ENCODE data around the gene VNN1. TPM values are rescaled to one million over a fixed set of nuclear protein-coding genes. Genes with fewer than 3 reads are reported as not detected.

The VNN1 gene
- total and polyA plus RNA-seq, 11 donors: 0.29 to 2.2 (median 0.49) TPM

DNA sequence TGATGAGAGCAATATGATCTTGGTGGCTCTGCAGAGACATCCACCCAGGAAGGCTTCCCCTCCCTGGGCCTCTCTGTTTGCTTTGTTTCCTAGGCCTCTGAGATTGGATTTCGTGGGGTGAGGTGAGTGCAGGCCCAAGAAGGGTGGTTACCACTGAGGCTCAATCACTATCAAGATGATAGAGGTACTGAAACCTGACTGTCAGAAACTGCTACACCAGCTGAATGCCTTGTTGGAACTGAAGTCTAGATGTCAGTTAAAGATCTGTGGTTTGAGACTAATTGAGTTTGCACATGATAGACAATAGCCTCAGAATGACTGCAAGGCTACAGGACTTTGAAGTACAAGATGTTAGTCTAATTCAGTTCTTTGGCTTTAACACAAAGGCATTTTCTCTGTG, 15.2 kb downstream of the VNN1 start:
- H3K36me3 ChIP-seq: no peaks in the 10 kb centered on the region
- no peak overlapping the region for H3K27ac ChIP-seq
- ATAC-seq (no peak), DNase-seq (no peak)
- 18 to 42% (median 38%) methylated on average over 1 of the region's 1 CpG for WGBS, 4 donors
- H3K27me3 ChIP-seq: no peaks in the 10 kb centered on the region
- no peak overlapping the region for H3K4me3 ChIP-seq
- H3K4me1 ChIP-seq: no peaks in the 10 kb centered on the region
- TF ChIP-seq CTCF (IDR thresholded peaks at IDR 0.05): no peak
- H3K9me3 ChIP-seq: peaks cover 0 to 30% (median 11%) of the 10 kb centered on the region in 12 donors
- intact Hi-C loops (cut with DNase I): no loop called here

DNA sequence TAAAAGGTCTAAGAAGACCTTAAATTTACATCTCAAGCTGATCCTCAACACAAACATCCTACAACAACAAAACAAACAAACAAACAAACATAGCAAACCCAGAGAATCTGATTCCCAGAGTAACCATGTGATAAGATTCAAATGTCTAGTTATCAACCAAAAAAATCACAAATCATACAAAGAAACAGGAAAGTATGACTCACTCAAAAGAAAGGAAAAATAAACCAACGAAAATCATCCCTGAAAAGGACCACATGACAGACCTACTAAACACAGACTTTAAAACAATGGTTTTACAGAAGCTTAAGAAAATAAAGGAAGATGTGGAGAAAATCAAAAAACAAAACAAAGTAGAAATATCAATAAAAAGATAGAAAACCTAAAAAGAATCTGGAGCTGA, 18.1 kb downstream of the VNN1 start:
- TF ChIP-seq CTCF (IDR thresholded peaks at IDR 0.05) (no peak), POLR2A (IDR thresholded peaks at IDR 0.05) (no peak)
- 0 to 31% (median 21%) methylated on average over 1 of the region's 1 CpG for WGBS, 4 donors
- no peak for ATAC-seq
- H3K27me3 ChIP-seq: no peaks in the 10 kb centered on the region
- no peak for DNase-seq
- H3K4me3 ChIP-seq: no peak overlapping the region
- peaks cover 0 to 6% (median 0%) of the 10 kb centered on the region in 12 donors for H3K4me1 ChIP-seq
- intact Hi-C loops (cut with DNase I): no loop called here
- H3K36me3 ChIP-seq: no peaks in the 10 kb centered on the region
- H3K9me3 ChIP-seq: peaks cover 0 to 30% (median 11%) of the 10 kb centered on the region in 12 donors
- no peak overlapping the region for H3K27ac ChIP-seq

GRCh38 chr6:132693478-132693877, 20.4 kb downstream of the VNN1 start:
- H3K4me1 ChIP-seq: peaks cover 0 to 6% (median 0%) of the 10 kb centered on the region in 12 donors
- no peak for TF ChIP-seq POLR2A (IDR thresholded peaks at IDR 0.05)
- no peak for TF ChIP-seq CTCF (IDR thresholded peaks at IDR 0.05)
- no peak overlapping the region for H3K4me3 ChIP-seq
- 53 to 69% (median 57%) methylated on average over 3 of the region's 3 CpGs for WGBS, 4 donors
- peaks cover 0 to 30% (median 11%) of the 10 kb centered on the region in 12 donors for H3K9me3 ChIP-seq
- H3K27me3 ChIP-seq: no peaks in the 10 kb centered on the region
- no peak overlapping the region for H3K27ac ChIP-seq
- no peaks in the 10 kb centered on the region for H3K36me3 ChIP-seq
- DNase-seq: no peak
- intact Hi-C loops (cut with DNase I): no loop called here
- ATAC-seq: no peak

DNA sequence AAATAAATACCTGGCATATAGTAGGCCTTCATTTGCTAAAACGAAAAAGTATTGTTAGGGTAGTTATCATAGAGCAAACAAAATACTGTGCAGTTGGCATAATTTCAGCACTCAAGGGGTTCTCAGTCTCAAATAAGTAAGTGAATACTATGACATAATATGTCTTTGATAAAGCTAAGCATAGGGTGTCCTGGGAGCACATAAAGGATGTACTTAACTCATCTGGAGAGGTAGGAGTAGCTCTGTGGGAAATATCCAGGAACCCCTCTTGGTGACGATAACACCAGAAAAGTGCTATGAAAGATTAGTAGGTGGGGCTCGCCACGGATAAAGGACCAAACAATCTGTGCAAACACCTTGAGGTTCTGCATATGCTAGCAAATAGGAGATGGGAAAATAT, 23.2 kb downstream of the VNN1 start:
- Histone ChIP-seq H3K27ac (no peak overlapping the region), H3K9me3 (peaks cover 0 to 7% (median under 1%) of the 10 kb centered on the region in 12 donors), H3K4me3 (no peak overlapping the region), H3K27me3 (no peaks in the 10 kb centered on the region), H3K4me1 (peaks cover 0 to 6% (median 0%) of the 10 kb centered on the region in 12 donors), H3K36me3 (no peaks in the 10 kb centered on the region)
- DNase-seq (no peak), ATAC-seq (no peak)
- no peak for TF ChIP-seq POLR2A (IDR thresholded peaks at IDR 0.05)
- TF ChIP-seq CTCF (IDR thresholded peaks at IDR 0.05): no peak
- intact Hi-C loops (cut with DNase I): no loop called here
- WGBS, 4 donors: 82 to 88% (median 85%) methylated on average over 4 of the region's 4 CpGs

All from heart left ventricle (tissue), 16 donors.